Uterus (tissue), 2 donors: ENCODE measurements around the gene MXD4.

ENCODE experiments used
- POLR2A ChIP-seq, 2 donors: fragments of 450-650 bp; IDR thresholded peaks; one replicate each; pipeline ENCODE4 v1.6.1; 2016; ENCODE audit warnings: antibody characterized with exemption in 2 of 2, mild to moderate bottlenecking in 1 of 2, moderate library complexity in 1 of 2
- TF ChIP-seq, protein P1 (sequence below), 4 experiments: fragments of 200-600 bp in 2 of 4; fragments of 450-650 bp in 2 of 4; sonication (generic) in 2 of 4; IDR thresholded peaks; one replicate each; pipeline ENCODE4 v1.5.1; 2016 to 2019; ENCODE audit warnings: antibody characterized with exemption in 4 of 4, mild to moderate bottlenecking in 2 of 4, moderate library complexity in 1 of 4

DNA sequence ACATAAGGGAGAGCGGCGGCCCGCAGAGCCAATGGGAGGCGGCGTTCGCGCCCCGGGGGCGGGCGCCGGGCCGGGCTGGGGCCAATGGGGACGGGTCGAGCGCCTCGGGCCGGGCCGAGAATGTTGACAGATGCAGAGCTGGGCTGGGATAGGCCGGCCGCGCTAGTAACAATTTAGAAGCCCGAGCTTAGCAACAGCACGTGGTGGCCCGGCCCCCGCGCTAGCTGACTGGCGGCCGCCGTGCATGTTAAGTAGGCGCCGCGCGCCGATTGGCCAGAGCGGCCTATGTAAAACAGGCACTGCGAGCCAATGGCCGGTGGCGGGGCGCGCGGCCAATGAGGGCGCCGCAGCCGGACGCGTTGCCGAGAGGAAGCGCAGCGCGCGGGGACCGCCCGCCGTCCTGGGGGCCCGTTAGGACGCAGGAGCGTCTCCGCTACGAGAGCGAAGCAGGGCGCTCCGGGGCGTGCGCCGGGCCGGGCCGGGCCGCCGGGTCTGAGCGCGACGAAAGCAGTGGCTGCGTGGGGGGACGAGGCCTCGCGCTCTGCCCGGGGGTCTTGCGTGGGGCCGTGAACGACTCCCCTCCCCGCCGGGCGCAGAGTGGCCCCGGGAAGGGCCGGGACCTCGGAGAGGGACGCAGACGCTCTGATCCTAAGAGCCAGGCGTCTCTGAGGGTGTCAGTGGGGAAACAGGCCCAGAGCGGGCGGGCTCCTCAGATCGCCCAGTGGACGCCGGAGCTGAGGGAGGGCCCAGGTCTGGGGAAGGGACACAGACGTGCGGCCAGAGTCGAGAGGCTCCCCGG, 435 bp upstream of the MXD4 start:
- TF ChIP-seq, protein P1, sequence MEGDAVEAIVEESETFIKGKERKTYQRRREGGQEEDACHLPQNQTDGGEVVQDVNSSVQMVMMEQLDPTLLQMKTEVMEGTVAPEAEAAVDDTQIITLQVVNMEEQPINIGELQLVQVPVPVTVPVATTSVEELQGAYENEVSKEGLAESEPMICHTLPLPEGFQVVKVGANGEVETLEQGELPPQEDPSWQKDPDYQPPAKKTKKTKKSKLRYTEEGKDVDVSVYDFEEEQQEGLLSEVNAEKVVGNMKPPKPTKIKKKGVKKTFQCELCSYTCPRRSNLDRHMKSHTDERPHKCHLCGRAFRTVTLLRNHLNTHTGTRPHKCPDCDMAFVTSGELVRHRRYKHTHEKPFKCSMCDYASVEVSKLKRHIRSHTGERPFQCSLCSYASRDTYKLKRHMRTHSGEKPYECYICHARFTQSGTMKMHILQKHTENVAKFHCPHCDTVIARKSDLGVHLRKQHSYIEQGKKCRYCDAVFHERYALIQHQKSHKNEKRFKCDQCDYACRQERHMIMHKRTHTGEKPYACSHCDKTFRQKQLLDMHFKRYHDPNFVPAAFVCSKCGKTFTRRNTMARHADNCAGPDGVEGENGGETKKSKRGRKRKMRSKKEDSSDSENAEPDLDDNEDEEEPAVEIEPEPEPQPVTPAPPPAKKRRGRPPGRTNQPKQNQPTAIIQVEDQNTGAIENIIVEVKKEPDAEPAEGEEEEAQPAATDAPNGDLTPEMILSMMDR (IDR thresholded peaks at IDR 0.05), result peak in 1 of 4 experiments; percentile 9
- peak; percentile 94 to 97 for TF ChIP-seq POLR2A (IDR thresholded peaks at IDR 0.05)
